GM21528 (cell line): ENCODE data around the gene RIBC1.
A peak's percentile ranks its signal among the peaks of the same experiment; 100 is the strongest.
"Not testable (repeated sequence)": the region's sequence is repeated elsewhere in the genome, so short reads cannot be mapped to it uniquely, and the experiment has no call there.

ENCODE experiments used
- ATAC-seq: cut with Tn5 transposase; IDR thresholded peaks from one replicate; pipeline ENCODE4 v1.9.1; 2021; ENCODE audit warnings: mild to moderate bottlenecking, moderate library complexity; ENCODE audit not compliant: unreplicated experiment, low FRiP score

Gene RIBC1

DNA sequence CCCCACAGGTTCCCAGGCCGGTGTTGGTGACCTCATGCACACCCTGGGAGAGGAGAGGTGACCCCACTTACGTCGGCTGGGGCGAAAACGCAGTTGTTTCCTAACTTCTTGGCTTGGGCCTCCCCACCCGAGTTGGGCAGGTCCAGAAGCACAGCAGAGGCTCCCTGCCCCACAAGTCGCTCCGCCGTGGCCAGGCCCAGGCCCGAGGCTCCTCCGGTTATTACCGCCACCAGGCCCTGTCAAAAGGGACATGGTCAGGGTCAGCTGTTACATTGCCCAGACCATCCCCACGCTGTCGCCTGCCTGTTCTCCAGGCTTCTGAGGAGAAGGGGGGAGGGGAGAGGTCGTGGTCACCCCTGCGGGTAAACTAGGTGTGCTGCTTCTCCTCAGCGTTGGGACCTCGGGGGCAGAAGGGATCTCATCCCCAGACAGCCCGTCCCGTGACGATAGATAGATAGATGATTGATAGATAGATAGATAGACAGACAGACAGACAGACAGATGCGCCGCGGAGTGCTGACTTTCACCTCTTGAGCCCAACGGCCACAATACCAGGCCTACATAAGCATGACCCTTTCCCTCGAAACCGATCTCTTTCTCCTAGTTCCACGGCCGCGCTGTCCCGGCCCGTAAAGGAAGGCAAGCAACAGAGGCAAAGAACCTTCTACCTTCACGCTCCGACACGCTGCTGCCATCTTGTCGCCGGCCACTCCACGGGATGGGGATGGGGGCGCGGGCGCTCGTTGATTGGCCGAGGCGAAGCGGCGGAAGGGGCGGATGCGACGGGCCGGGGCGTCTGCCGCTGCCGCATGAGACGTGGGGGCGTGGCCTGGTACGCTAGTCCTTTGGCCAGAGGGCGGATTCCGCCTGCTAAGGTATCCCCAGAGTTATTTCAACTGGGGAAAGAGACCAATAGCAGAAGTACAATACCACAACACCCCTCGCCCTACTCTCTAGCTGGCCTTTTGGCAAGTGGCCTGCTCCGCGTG is 11.3 kb downstream of the RIBC1 start, which contains the start of gene HSD17B10:
TSS of gene HSD17B10 (minus strand) at position 720 of the 989 bp plus-strand sequence. CDS start at position 695, 25 bp downstream.
- ATAC-seq, result peak; percentile 90

DNA sequence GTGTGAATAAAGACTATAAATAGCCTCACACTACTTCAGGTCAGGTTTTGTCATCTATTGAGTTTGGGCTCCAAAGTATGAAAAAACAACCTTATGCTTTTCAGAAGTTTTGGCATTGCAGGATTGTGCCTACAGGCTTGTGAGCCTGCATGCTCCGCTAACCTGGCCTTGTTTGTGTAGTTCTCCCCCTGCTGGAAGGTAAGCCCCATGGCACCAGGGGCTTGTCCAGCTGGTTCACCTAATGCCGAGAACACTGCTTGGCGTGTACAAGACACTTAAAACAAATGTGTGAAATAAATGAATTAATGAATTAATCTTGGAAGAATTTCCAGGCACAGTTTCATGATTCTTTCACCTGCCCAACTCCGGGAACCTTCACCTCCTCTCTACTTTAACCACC is 13.3 kb downstream of the RIBC1 start:
- peak; percentile 57 for ATAC-seq

DNA sequence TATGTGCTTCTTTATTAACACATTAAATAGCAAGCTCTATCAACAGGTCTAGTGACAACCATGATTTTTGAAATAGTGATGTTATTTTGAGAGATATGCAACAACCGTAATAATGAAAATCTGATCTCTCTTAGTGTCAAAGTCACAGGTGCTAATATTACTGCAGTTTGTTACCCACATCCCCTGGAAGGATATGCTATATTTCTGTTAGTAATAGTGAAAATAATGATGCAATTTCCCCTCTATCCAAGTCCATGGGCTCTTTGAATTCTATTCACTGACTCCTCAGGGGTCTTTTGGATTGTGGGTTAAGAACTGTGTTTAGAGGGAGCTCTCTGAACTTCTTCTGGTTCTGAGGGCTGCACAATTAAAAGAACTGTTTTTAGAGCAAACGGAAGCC is 14.5 kb downstream of the RIBC1 start:
- no peak for ATAC-seq

DNA sequence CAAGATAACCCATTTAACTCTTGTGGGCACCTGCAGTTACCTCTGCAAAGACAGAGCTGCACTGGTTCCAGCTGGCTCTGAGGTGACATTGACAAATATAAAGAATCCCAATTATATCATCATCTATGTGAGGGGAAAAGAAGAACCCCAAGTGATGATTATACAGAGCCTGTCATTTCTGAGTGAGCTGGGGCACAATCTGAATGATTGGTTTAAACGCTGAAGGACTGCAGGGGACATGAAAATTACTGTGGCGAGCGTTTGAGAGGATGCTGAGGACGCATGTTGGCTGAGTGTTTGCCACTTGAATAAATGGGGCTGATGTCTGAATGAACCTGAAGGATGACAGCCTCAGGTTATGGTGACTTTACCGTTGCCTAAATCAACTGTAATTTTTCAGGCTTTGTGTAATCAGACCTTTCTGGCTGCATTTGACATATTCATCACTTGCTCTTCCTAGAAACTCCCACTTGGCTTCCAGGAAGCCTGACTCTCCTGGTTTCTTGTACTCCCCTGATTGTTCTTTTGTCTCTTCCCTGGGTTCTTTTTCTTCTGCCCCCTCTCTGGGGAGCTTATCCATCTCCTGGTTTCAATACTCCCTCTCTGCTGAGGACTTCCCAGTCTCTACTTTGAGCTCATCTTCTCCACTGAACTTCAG is 15.6 kb downstream of the RIBC1 start:
- ATAC-seq, result no peak

DNA sequence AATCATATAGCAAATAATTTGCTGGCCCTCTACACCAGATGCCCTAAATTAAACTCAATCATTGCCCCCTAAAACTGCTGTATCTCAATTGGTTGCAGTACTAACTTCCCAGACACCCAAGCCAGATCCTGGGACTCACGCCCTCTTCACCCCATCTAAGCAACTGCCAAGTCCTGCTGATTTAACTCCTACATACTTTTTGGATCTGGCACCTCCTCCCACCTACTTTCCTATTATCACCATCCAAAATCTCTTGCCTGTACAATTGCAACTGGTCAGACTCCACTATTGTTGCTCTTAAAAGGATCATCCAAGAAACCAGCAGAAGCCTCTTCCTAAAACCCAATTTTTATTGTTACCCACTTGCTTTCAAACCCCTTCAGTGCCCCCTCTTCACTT is 16.2 kb downstream of the RIBC1 start:
- no peak for ATAC-seq

DNA sequence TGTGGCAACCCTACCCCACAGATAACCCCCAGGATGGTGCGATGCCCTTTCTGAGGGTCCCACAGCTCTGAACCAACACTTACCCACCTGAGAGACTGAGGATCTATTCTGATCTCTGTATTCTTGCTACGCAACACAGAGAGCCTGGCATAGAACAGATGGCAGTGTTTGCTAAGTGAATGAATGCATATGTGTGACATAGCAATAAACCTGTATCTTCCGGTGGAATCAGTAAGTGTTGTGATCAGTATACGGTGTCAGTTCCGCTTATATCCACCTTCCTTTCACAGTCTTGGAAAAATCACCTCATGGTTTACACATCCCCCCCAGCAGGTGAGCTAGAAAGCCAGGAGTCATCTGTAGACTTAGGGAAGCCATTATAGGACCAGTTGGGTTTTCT is 17.4 kb downstream of the RIBC1 start:
- no peak for ATAC-seq

DNA sequence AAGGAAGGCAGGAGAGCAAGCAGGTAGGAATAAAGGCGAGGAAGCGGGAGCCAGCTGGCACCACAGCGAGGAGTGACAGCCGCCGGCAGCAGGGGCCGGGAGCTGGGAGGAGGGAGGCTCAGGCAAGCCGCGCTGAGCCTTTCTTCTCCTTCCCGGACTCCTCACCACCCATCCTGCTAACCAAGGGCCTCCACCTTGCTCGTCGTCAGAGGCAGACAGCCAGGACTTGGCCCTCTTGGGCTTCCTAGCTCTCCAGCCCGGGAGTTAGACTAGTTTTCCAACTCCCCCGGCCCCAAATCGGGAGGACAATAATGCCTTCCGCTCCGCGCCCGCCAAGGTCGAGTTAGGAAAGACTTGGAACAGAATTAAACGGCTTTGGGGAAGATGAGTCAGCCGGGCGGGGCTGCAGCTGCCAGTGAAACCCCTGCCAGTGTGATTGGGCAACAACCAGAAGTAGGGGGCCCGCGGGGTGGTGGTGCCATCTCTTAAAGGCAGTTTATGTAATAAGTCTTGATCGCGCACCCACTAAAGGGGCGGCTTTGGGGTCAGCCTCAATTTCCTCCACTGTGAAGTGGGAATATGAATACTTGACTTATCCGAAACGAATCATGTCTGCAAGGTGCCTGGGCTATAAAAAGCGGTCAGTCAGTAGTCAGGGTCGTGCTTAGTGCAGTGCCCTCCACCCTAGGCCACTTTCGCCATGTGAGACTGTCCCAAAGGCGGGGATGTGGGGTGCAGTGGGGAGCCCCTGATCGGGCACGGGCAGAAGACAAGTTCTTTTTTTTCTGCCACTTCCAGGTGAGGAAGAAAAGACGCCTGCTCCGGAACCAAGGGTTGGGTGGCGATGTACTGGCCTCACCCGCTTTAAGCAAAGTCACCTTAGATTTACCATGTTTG is 18.2 kb downstream of the RIBC1 start:
- no peak for ATAC-seq

DNA sequence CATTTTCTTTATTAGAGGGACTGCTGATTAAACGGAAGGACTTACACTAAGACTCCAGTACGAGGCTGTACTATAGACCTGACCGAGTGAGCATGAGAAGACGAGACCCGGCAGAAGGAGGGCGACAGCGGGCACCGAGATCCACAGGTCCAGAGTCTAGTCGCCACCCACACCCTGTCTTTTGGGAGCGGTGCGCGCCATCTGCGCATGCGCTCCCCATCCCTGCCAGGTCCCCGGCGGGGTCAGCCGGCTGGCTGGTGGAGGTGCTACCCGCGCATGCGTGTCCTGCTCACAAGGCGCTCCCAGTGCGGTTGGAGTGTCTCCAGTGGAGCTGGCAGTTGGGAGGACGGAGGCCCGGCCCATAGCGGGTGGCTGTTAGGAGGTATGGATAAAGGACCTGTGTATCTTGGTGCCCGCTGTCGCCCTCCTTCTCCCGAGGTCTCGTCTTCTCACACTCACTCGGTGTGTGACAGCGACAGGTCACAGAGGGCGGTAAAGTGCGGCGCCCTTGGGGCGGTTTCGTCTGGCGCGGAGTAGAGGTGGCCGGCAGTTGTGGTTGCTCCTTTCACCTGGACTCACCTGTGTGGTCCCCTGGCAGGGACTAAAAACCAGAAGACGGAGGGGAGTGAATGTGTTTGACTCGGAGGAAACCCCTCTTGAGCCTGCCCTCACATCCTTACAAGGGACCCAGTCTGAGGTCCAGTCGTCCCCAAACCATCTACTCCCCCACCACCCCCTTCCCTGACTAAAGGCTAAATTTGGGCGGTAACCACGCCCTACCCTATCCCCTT is 19.1 kb downstream of the RIBC1 start:
- ATAC-seq, result peak; percentile 67

DNA sequence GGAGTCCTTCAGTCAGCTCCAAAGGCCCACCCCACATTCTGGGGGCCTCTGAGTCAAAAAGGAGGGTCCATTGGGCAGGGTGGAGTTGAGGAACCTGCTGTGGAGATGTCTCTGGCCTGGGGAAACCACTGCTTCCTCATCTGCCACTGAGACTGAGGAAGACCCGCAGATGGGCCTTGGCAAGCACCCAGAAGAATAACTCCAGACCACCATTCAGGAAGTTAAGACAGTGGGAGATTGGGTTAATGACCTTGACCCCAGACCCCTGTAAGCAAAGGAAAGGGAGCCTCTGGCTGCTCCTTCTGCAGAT is 19.6 kb downstream of the RIBC1 start:
- ATAC-seq, result no peak

DNA sequence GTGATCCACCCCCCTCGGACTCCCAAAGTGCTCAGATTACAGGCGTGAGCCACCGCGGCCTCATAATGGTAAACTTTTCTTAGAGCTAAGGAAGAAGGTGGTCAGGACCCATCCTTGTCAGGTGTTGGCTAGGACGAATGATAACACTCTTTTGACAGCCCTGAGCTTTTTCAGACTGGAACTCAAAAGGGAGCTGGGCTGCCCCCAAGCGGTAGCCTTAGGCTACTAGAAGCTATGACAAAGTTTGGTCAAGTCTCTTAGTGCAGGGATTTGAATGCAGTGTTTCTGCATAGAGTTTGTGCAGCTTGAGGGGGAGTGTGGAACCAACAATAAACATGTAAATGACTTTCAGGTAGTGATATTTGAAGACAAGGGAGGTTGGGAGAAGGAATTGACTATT is 23.3 kb downstream of the RIBC1 start:
- no peak for ATAC-seq

DNA sequence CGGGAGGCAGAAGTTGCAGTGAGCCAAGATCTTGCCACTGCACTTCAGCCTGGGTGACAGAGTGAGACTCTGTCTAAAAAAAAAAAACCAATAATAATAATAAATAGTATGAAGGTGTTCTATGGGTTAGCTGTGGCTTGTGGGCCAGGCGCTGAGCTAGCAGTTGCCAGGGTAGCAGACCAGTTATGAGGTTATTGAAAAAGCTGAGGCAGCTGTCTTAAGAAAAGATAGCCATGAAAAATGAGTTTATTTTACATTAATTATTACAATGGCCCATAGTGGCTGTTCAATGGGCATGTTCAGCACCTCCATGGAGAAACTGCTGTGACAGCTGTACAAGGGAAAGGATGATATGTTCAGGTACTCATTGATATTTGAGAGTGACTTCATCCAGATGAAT is 24.8 kb downstream of the RIBC1 start:
- no peak for ATAC-seq

DNA sequence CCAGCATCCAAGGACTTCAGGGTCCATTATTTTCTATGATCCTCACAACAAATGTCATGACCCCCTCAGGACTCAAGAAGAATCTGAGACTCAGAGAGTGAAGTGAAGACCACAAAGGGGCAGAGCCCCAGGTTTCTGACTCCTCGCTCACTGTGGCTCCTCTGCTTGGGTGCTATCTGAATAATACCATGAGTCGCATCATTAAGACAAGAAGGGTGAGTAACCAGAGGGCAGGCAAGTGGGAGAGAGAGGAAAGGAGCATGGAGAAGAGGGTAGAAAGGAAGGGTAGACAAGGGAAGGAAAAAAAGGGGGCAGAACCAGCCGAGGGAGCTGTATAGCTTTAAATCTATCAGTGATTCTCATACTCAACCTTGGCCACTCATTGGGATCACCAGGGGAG is 27.0 kb downstream of the RIBC1 start:
- no peak for ATAC-seq

DNA sequence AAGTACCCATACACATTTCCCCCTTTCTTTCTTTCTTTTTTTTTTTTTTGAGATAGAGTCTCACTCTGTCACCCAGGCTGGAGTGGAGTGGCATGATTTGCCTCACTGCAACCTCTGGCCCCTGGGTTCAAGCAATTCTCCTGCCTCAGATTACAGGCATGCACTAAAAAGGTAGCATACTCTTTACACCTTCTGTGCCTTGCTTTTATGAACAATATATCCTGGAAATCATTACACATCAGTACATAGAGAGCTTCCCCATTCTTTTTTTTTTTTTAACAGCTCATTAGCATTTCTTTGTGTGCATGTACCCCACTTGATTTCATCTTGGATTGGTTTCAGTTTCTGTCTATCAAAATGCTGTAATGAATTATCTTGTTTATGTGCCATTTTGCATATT is 30.1 kb downstream of the RIBC1 start:
- no peak for ATAC-seq

DNA sequence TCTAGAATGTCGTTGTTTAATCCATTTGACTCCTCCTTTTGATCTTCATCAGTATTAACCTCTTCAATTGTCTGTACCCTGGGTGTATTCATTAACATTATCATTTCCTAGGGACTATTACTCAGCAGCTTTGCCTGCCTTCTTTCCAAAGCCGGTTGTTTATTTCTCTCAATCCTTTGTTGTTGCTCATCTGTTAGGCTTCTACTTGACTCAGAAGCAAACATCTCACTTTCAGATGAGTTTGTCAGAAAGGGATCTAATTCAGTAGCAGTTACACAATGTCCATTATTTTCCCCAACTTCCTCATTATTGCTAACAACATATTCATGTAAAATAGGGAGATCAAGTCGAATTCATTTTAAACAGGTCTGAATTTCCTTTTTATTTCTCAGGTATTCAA is 33.6 kb downstream of the RIBC1 start:
- no peak for ATAC-seq

DNA sequence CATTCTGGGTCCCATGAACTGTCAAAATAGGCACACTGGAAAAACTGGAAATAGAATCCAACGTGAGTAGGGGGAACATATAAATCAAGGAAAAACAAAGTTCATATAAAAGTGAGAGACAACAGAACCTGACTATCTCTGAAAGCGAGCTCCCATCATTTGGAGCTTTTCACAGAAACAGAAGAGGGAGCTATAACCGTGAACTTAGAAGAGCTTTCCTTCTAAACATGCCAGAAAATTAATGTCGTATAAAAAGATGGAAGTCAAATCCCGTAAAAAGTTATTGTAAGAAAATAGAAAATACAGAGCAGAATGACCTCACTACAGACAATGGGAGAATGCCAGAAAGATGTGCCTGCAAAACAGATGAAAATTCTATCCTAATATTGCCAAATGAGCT is 35.4 kb downstream of the RIBC1 start:
- ATAC-seq, result no peak

DNA sequence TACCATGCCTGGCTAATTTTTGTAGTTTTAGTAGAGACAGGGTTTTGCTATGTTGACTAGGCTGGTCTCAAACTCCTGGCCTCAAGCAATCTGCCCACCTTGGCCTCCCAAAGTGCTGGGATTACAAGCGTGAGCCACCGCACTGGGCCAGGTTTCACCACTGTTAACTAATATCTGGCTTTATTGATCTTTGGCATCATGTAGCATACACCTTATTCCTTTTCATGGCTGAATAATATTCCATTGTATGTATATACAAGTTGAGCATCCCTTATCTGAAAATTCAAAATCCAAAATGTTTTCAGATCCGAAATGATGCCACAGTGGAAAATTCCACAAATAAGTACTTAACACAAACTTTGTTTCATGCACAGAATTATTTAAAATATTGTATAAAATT is 46.0 kb downstream of the RIBC1 start:
- not testable (repeated sequence) for ATAC-seq

DNA sequence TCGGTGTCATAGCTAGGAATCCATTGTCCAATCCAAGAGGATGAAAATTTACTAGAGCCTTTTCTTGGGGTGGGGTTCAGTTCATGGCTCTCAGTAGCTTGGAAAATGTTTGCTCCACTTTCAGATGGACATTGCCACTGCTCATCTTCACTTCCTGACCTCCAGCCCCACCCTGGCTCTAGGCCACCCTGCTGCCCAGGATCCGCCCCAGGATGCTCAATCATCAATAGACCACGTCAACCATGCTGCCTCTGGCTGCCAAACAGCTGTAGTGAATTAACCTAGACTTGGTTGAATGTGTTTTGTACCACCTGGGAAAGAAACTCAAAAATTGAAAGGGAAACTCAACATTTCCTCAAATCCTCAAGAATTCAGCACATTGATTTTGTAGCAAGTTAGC is 48.7 kb downstream of the RIBC1 start:
- no peak for ATAC-seq

DNA sequence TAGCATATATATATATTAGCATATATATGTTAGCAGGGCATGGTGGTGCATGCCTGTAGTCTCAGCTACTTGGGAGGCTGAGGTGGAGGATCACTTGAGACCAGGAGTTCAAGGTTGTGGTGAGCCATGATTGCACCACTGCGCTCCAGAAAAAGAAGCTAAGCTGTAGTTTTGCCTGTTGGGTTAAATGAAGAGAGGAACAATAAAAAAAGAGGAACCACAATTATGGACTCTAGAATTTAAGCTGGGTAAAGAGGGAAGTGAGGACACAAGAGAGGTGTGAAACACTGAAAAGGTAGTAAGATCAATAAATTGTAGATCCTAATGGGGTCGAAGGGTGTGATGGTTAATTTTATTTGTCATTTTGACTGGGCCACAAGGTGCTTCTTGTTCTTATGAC is 52.0 kb downstream of the RIBC1 start:
- no peak for ATAC-seq

DNA sequence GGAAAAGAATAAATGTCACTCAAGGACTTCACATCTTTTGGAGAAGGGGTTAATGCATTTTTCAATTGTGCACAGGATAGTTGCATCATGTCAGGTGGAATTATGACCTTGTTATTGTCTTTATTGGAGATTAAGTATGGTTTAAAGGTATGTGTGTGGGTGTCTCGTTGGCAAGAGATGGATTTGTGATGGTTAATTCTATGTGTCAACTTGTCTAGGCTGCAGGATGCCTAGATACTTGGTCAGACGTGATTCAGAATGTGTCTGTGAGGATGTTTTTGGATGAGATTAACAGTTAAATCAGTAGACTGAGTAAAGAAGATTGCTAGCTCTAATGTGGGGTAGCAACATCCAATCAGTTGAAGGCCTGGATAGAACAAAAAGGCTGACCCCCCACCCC is 53.7 kb downstream of the RIBC1 start:
- ATAC-seq, result no peak

DNA sequence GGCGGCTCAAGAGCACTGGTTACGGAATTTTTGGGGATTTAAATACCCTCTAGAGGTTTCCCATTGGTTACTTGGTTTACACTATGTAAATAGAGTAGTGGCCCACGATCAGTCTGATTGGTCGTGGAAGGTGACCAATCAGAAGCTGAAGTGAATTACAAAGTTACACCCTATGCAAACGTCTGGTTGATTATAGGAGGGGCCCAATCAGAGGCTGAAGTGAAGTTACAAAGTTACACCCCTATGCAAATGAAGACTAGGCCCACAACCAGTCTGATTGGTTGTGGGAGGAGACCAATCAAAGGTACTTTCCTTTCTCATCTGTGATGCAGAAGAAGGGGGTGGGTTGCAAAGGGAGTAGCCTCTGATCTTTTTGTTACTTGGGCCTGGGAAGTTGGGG is 56.6 kb downstream of the RIBC1 start:
- ATAC-seq, result no peak
